Measurements from ENCODE around the gene GOLGA8T. TPM values are rescaled to one million over a fixed set of nuclear protein-coding genes. Genes with fewer than 3 reads are reported as not detected.
"Not testable (repeated sequence)": the region's sequence is repeated elsewhere in the genome, so short reads cannot be mapped to it uniquely, and the experiment has no call there.

GOLGA8T gene
- total RNA-seq, 1 experiment from 2014 or later, result not detected

DNA sequence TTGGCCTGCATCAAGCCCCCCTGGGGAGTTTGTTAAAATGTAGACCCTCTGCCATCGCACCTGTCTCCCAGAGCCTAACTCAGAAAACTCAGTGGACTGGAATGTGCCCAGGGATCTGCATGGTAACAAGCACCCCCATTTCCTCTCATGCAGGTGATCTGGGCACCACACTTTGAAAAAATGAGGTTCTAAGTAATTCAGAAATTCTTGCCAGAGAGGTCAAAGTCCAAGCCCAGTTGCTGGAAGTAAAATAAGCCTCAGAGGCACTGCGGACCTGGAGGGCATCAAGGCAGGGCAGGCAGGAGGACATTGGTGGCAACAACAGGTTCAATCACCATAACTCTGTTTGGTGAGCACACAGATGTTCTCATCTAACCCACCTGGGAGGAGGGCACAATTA is 33.0 kb downstream of the GOLGA8T start:
- H3K27me3 ChIP-seq (ENCODE audit: insufficient read depth, low read length); RAD21 ChIA-PET (ENCODE audit: low non-redundant PET in 1 of 2, low total read pairs in 2 of 2, uncharacterized antibody in 2 of 2, unreplicated experiment in 2 of 2); H3K4me3 ChIP-seq (replicated peaks in 1 of 2; ENCODE audit: low read depth in 1 of 2, low read length in 2 of 2); H3K27ac ChIP-seq (ENCODE audit: low read depth, low read length); BruUV-seq (replicated peaks); intact Hi-C loops (cut with micrococcal nuclease); H3K79me2 ChIP-seq (ENCODE audit: insufficient read depth, low read length); H3K9ac ChIP-seq (ENCODE audit: low read length); H3K9me3 ChIP-seq (ENCODE audit: control insufficient read depth in 1 of 2, insufficient read depth in 1 of 2, low read depth in 1 of 2, low read length in 2 of 2); DNase-seq (ENCODE audit: low read depth, low spot score); H3K4me2 ChIP-seq (ENCODE audit: low read length); H3K36me3 ChIP-seq (ENCODE audit: control insufficient read depth in 1 of 2, insufficient read depth in 2 of 2, low read length in 2 of 2); H3K4me1 ChIP-seq (ENCODE audit: control insufficient read depth in 1 of 2, insufficient read depth in 2 of 2, low read length in 2 of 2); ATAC-seq; H3K9me2 ChIP-seq (ENCODE audit: insufficient read depth); H4K20me1 ChIP-seq (ENCODE audit: insufficient read depth); POLR2A ChIA-PET; CTCF ChIA-PET; H2AFZ ChIP-seq (ENCODE audit: low read depth, low read length, poor library complexity, severe bottlenecking): not testable (repeated sequence)

DNA sequence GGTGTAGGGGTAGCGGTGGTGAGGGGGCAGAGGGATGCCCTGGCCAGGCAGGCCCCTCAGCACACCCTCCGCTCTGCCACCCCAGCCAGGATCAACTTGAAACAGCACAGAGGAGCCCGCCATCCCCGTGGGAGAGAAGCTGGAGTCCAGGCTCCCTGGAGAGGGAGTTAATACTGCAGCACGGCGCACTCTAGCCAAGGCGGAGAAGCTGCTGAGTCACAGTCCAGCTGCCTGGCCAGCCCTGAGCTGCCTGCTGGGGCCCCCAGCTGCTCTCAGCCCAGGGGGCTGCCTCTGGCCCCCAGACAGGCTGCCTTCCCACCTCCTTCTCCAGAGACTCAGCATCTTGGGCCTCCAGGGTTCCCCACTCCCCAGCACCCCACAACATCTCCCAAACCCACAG is 36.6 kb downstream of the GOLGA8T start:
- H3K9me3 ChIP-seq (ENCODE audit: control insufficient read depth in 1 of 2, insufficient read depth in 1 of 2, low read depth in 1 of 2, low read length in 2 of 2); DNase-seq (ENCODE audit: low read depth, low spot score); H3K4me3 ChIP-seq (replicated peaks in 1 of 2; ENCODE audit: low read depth in 1 of 2, low read length in 2 of 2); H3K79me2 ChIP-seq (ENCODE audit: insufficient read depth, low read length); H3K4me1 ChIP-seq (ENCODE audit: control insufficient read depth in 1 of 2, insufficient read depth in 2 of 2, low read length in 2 of 2); H3K36me3 ChIP-seq (ENCODE audit: control insufficient read depth in 1 of 2, insufficient read depth in 2 of 2, low read length in 2 of 2); H3K4me2 ChIP-seq (ENCODE audit: low read length); intact Hi-C loops (cut with micrococcal nuclease); CTCF ChIA-PET; ATAC-seq; H2AFZ ChIP-seq (ENCODE audit: low read depth, low read length, poor library complexity, severe bottlenecking); H3K9me2 ChIP-seq (ENCODE audit: insufficient read depth); H4K20me1 ChIP-seq (ENCODE audit: insufficient read depth); H3K9ac ChIP-seq (ENCODE audit: low read length); H3K27ac ChIP-seq (ENCODE audit: low read depth, low read length); POLR2A ChIA-PET; RAD21 ChIA-PET (ENCODE audit: low non-redundant PET in 1 of 2, low total read pairs in 2 of 2, uncharacterized antibody in 2 of 2, unreplicated experiment in 2 of 2); BruUV-seq (replicated peaks); H3K27me3 ChIP-seq (ENCODE audit: insufficient read depth, low read length): not testable (repeated sequence)

DNA sequence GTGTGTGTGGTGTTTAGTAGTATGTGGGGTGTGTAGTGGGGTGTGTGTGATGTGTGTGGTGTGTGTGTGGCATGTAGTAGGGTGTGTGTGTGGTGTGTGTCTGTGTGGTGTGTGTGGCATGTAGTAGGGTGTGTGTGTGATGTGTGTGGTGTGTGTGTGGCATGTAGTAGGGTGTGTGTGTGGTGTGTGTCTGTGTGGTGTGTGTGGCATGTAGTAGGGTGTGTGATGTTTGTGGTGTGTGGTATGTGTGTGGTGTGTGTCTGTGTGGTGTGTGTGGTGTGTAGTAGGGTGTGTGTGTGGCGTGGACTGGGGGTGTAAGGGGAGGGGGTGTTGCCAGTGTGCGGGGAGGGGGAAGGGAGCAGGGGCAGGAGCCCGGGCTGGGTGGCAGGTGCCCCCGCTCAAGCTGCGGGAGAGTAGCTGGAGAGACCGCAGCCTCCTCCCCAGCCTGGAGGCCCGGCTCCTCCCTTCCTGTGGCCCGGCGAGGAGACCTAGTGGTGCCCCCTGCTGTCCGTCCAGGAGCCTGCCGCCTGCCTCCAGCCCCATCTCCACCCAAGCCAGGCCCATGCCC is 38.3 kb downstream of the GOLGA8T start:
- H3K79me2 ChIP-seq (ENCODE audit: insufficient read depth, low read length); H3K27ac ChIP-seq (ENCODE audit: low read depth, low read length); H3K4me2 ChIP-seq (ENCODE audit: low read length); H3K9ac ChIP-seq (ENCODE audit: low read length); H3K9me3 ChIP-seq (ENCODE audit: control insufficient read depth in 1 of 2, insufficient read depth in 1 of 2, low read depth in 1 of 2, low read length in 2 of 2); H3K36me3 ChIP-seq (ENCODE audit: control insufficient read depth in 1 of 2, insufficient read depth in 2 of 2, low read length in 2 of 2); H3K27me3 ChIP-seq (ENCODE audit: insufficient read depth, low read length); CTCF ChIA-PET; H4K20me1 ChIP-seq (ENCODE audit: insufficient read depth); BruUV-seq (replicated peaks); RAD21 ChIA-PET (ENCODE audit: low non-redundant PET in 1 of 2, low total read pairs in 2 of 2, uncharacterized antibody in 2 of 2, unreplicated experiment in 2 of 2); POLR2A ChIA-PET; H3K4me3 ChIP-seq (replicated peaks in 1 of 2; ENCODE audit: low read depth in 1 of 2, low read length in 2 of 2); H3K9me2 ChIP-seq (ENCODE audit: insufficient read depth); H2AFZ ChIP-seq (ENCODE audit: low read depth, low read length, poor library complexity, severe bottlenecking); H3K4me1 ChIP-seq (ENCODE audit: control insufficient read depth in 1 of 2, insufficient read depth in 2 of 2, low read length in 2 of 2); intact Hi-C loops (cut with micrococcal nuclease): not testable (repeated sequence)
- ATAC-seq (peak; percentile 100), DNase-seq (ENCODE audit: low read depth, low spot score) (peak; percentile 18)

DNA sequence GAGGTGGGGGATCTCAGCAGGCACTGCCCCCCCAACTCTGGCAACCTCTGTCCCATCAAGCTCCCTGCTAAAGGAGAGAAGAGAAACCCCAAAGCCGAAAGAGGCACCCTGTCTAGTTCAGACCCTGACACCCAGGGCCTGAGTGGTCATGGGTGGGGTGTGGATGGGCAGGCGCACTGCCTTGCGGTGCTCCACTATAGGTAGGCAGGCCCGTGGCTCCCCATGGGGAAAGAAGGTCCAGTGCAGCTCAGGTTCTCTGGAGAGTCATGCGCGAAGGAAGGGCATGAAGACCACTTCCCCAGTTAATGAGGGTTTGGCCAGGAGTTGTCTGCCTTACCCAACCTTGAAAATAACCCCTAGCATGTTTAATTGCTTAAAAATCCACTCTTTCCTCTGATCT is 40.4 kb downstream of the GOLGA8T start:
- H3K36me3 ChIP-seq (ENCODE audit: control insufficient read depth in 1 of 2, insufficient read depth in 2 of 2, low read length in 2 of 2); H3K27ac ChIP-seq (ENCODE audit: low read depth, low read length); DNase-seq (ENCODE audit: low read depth, low spot score); H2AFZ ChIP-seq (ENCODE audit: low read depth, low read length, poor library complexity, severe bottlenecking); intact Hi-C loops (cut with micrococcal nuclease); H3K9me3 ChIP-seq (ENCODE audit: control insufficient read depth in 1 of 2, insufficient read depth in 1 of 2, low read depth in 1 of 2, low read length in 2 of 2); POLR2A ChIA-PET; H4K20me1 ChIP-seq (ENCODE audit: insufficient read depth); ATAC-seq; BruUV-seq (replicated peaks); CTCF ChIA-PET; H3K9me2 ChIP-seq (ENCODE audit: insufficient read depth); RAD21 ChIA-PET (ENCODE audit: low non-redundant PET in 1 of 2, low total read pairs in 2 of 2, uncharacterized antibody in 2 of 2, unreplicated experiment in 2 of 2); H3K4me2 ChIP-seq (ENCODE audit: low read length); H3K4me3 ChIP-seq (replicated peaks in 1 of 2; ENCODE audit: low read depth in 1 of 2, low read length in 2 of 2); H3K9ac ChIP-seq (ENCODE audit: low read length); H3K79me2 ChIP-seq (ENCODE audit: insufficient read depth, low read length); H3K27me3 ChIP-seq (ENCODE audit: insufficient read depth, low read length); H3K4me1 ChIP-seq (ENCODE audit: control insufficient read depth in 1 of 2, insufficient read depth in 2 of 2, low read length in 2 of 2): not testable (repeated sequence)

DNA sequence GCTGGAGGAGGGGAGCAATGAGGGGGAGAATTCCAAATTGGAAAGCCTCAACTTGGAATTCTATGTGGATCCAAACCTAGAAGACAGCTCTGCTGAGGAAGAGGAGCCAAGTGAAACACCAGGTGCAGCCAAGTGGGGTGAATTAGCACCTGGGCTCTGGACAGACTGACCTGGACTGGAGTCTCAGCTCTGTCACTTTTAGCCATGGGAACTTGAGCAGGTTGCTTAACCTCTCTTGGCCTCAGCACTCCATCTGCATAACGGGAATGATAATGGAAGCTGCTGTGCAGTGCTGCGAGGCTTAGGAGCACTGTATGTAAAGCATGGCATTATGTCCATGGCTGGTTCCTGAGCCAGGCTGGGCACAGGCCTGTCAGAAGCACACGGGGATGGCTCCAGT is 41.8 kb downstream of the GOLGA8T start:
- RAD21 ChIA-PET (ENCODE audit: low non-redundant PET in 1 of 2, low total read pairs in 2 of 2, uncharacterized antibody in 2 of 2, unreplicated experiment in 2 of 2); H2AFZ ChIP-seq (ENCODE audit: low read depth, low read length, poor library complexity, severe bottlenecking); H3K9ac ChIP-seq (ENCODE audit: low read length); H3K36me3 ChIP-seq (ENCODE audit: control insufficient read depth in 1 of 2, insufficient read depth in 2 of 2, low read length in 2 of 2); BruUV-seq (replicated peaks); H3K27me3 ChIP-seq (ENCODE audit: insufficient read depth, low read length); H3K9me3 ChIP-seq (ENCODE audit: control insufficient read depth in 1 of 2, insufficient read depth in 1 of 2, low read depth in 1 of 2, low read length in 2 of 2); intact Hi-C loops (cut with micrococcal nuclease); H3K9me2 ChIP-seq (ENCODE audit: insufficient read depth); H3K4me3 ChIP-seq (replicated peaks in 1 of 2; ENCODE audit: low read depth in 1 of 2, low read length in 2 of 2); CTCF ChIA-PET; H3K27ac ChIP-seq (ENCODE audit: low read depth, low read length); H3K4me2 ChIP-seq (ENCODE audit: low read length); ATAC-seq; H4K20me1 ChIP-seq (ENCODE audit: insufficient read depth); POLR2A ChIA-PET; DNase-seq (ENCODE audit: low read depth, low spot score); H3K4me1 ChIP-seq (ENCODE audit: control insufficient read depth in 1 of 2, insufficient read depth in 2 of 2, low read length in 2 of 2); H3K79me2 ChIP-seq (ENCODE audit: insufficient read depth, low read length): not testable (repeated sequence)

Data from HCT116 (cell line).